Measurements from ENCODE around the gene CLUH.

DNA sequence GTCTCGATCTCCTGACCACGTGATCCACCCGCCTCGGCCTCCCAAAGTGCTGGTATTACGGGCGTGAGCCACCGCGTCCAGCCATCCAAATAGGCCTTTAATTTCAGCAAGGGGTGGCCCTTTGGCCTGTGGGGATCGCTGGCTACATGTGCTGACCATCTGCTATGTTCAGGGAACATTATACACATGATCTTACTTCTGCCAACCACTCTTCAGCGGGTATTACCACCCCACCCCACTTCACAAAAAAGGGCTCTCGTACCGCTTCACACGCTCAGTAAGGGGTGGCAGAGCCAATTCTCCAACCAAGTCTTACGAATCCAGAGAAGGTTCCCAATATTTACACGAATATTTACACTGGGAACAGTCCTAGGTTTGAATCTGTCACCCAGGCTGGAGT, 26.1 kb upstream of the CLUH start:
- TF ChIP-seq, protein P1, sequence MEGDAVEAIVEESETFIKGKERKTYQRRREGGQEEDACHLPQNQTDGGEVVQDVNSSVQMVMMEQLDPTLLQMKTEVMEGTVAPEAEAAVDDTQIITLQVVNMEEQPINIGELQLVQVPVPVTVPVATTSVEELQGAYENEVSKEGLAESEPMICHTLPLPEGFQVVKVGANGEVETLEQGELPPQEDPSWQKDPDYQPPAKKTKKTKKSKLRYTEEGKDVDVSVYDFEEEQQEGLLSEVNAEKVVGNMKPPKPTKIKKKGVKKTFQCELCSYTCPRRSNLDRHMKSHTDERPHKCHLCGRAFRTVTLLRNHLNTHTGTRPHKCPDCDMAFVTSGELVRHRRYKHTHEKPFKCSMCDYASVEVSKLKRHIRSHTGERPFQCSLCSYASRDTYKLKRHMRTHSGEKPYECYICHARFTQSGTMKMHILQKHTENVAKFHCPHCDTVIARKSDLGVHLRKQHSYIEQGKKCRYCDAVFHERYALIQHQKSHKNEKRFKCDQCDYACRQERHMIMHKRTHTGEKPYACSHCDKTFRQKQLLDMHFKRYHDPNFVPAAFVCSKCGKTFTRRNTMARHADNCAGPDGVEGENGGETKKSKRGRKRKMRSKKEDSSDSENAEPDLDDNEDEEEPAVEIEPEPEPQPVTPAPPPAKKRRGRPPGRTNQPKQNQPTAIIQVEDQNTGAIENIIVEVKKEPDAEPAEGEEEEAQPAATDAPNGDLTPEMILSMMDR (IDR thresholded peaks at IDR 0.05): no peak
- TF ChIP-seq POLR2AphosphoS5 (IDR thresholded peaks at IDR 0.05): no peak
- TF ChIP-seq POLR2A (IDR thresholded peaks at IDR 0.05): no peak
- TF ChIP-seq EP300 (IDR thresholded peaks at IDR 0.05): no peak

All from gastroesophageal sphincter (tissue), 3 donors.